DMS114 treated with DMSO at 0.1 percent for 48 hours (cell line): ENCODE data around the gene PCBP2.

Source experiments
- DNase-seq: peaks from one replicate; lab custom pipeline; 2025; ENCODE audit not compliant: unreplicated experiment; lab: John Stamatoyannopoulos, UW

Gene PCBP2

DNA sequence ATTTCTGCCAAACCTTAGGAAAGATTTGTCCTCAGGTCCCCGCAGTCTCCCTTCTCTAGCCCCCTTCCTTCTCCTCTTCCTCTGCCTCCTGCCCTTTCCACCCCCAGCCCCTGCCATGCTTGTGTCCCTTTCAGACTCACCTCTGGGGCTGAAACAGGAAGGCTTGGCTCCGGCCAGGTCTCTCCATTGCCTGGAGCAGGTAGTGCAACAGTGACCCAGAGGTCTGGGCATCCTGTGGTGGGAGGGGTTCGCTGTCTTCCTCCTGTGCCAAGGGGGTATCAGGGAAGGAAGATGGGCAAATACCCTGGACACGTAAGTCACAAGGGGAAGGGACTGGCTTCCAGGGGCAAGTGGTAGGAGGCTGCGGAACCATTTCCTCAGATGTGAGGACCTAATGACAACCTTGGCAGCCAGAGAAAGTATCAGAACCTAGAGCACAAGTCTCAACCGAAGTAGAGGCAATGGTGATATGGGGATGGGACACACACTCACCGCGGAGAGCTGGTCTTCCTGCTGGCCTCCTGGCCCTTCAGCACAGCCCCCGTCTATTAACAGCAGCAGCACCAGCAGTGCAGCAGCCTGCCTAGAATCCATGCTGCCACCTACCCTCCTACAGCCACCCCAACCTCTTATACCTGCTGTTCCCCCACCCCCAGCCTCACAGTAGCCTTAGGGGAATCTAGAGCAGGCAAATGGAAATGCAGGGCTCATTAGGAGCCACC, 55.1 kb downstream of the PCBP2 start, which contains the start of gene NPFF:
TSS of gene NPFF (minus strand) at position 604 of the 722 bp plus-strand sequence. CDS start at position 594, 10 bp downstream.
- DNase-seq: no peak

DNA sequence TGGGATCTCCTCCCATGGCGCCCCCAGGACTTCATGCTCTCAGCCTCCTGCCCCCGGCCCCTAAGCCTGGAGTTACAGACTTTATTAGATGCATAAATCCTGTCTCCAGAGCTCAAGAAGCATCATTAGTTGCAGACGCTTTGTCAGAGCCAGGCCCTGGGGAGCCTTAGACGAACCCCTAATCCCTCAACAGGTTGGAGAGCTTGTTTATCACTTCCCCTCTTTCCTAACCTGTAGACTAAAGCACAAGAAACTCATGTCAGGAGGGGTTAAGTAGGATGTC, 55.6 kb downstream of the PCBP2 start:
- DNase-seq: no peak

DNA sequence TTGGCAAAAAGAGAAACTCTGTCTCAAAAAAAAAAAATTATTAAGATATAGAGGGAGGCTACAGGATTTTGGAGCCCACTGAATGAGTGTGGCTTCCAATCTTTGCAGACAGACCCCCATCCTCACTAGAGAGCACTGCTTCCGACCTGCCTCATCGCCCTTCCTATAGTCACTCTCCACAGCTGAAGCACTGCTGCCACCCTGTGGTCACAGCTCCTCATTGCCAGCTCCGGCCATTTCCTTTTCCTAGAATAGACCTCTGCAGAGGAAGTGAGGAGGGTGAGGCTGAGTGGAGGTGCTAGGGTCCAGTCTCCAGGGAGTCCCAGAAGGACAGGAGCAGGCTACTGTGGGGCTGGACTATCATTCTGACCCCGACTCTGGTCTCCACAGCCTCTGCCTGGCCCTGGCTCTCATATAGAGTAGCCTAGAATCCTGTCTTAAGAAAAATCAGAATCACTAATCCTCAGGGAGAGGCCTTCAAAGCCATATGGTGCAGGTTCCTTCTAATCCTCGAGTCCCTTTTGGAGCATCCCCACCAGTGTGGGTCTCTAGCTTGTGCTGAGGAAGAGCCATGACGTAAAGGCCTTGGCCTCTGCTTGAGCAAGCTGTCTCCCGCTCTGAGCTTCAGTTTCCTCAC, 56.8 kb downstream of the PCBP2 start:
- peak; percentile 86 for DNase-seq

DNA sequence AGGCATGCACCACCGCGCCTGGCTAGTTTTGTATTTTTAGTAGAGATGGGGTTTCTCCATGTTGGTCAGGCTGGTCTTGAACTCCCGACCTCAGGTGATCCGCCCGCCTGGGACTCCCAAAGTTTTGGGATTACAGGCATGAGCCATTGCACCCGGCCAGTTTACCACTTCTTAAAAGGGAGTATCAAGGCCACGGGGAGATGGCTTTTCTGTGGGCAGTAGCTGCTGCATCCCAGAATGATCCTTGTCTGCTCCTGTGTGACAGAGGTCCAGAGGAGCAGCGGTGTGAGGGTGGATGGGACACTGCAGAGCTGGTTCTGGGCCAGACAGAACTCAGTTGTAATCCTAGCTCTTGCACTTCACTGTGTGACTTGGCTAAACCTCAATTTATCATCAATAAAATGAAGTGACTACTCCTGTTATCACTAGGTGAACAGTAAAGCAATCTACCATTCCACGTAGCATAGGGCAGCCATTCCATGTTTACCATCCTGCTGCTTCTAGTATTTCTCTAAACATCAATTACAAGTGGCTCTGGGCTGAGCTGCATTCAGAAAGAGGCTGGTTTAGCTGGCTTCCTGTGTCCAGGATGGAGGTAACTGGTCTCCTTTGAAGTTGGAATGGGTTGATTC, 58.4 kb downstream of the PCBP2 start:
- no peak for DNase-seq

DNA sequence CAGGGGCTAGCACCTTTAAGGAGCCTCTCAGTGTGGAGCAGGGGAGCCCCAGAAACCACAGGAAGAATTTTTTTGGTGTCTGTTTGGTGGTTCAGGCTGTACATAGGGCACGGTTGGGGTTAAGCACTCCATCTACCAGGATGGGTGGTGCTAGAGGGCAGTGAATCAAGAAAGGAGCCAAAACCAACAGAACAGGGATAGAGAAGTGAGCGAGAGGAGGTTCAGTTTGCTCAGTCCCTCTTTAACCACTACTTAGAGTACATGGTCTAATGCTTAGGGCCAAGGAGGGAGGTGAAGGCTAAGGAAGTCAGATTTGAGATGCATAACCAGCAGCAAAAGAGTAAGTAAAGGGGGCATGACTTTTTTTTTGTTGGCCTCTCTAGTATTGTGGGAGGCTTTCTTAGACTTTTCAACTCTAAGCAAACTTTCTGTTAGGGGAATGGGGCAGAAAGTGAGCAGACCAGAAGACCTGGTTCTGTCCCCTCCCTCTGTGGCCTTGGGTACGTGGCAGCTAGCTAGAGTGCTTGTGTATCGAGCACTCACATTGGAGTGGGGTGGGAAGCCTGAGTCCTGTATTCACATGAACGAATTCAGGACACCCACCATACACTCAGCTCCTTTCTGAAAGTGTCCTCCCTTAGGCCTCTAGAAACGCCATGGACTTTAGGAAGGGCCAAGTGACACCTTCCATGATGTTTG, 62.0 kb downstream of the PCBP2 start:
- DNase-seq: no peak

DNA sequence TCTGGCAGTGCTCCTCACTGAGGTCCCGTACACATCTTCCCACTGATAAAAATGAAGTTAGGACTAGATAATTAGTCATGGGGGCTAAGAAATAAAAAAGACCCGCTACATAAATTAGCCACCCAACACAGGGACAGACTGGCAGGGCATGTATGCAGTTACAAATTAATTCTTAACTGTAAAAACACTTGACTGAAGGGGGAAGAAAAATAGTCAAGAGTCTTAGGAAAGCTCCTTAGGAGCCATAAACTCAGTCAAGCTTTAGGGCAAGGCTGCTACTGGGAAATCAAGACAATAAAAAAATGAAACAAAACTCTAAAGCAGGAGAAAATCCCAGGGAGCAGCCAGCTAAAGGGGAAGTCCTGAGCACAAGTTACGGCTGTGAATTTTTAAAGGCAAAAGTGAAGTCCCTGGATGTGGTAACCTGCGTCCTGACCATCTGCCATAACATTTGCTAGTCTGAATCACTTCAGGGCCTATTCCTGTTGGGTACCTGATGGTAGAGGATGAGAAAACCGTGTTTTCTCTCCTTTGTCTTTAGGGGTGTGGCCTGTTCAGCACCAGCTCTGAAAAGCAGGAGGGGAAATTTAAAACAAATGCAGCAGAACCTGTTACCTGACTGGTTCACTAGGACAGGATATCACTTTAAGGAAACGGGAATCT, 62.9 kb downstream of the PCBP2 start:
- no peak for DNase-seq

DNA sequence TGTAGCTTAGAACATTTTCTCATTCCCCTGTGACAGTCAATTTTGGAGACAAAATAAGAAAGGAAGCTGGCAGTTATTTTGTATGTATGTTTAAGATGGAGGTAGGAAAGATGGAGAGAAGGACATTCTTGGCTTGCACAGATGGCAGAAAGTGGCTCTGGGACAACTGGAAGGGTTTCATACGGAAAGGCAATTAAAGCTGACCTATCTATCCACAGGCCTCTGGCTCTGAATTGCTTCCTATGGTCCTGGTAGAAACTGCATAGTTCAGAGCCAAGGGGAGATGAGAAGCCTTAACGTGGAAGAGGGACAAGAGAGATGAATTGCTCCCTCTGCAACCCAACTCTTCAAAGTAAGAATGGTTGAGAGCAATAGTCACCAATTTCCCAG, 63.4 kb downstream of the PCBP2 start:
- no peak for DNase-seq

DNA sequence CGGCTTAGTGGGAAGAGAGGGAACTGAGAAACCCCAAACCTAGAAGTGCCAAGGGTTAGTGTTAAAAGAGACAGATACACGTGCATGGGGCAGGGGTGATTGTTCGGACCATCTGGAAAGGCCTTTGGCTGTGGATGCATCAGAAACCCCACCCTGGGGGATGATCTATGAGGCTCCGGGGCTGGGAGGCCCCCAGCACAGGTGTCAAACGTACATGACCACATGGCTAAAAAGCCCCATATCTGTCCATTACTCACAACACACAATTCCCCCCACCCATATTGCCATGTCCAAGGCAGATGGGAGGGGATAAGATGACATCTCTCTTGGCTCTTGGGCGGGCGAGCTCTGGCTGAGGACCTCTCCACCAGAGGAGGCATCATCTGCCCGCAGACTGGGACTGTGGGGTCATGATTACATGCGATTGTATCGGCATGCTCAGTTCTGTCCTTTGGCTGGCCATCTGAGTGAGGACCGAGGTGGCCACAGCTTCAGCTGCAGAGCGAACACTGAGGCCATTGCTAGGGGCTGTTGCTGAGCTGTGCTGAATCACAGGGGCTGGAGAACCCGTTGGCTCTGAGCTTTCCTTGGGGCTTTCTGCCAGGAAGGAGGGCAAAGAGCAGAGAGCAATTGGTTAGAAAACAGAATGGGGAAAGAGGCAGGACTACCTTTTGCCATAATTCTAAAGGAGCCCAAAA, 65.0 kb downstream of the PCBP2 start:
- DNase-seq: no peak

DNA sequence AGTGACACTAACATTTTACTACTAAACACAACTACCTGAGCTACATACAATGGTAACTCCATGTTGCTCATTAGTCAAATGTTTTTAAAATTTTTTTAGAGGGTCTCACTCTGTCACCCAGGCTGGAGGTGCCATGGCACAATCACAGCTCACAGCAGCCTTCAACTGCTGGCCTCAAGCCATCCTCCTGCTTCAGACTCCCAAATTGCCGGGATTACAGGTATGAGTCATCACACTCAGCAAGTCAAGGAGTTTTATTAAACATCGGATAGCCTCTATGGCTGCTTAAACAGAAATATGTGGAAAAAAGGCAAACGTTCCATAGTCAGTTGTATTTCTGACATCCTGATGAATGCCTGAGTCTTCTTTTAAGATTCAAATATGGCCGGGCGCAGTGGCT, 66.5 kb downstream of the PCBP2 start:
- DNase-seq: no peak

DNA sequence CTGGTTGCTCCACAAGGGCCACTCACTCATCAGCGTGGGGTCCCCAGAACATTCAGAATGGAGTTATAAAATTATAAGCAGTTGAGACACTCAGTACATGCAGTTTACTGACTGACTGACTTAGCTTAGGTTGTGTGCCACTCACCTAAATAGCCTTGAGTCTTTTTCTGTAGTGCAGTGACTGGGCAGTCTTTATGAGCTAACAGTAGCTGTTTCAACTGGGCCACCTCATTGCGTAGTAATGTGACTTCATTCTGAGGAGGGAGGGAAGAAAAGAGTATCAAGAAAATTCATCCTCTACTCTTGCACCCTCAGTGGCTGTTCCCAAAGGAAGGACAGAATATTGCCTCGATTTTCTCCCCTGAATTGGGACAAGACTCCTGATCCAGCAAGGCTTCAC, 71.2 kb downstream of the PCBP2 start:
- no peak for DNase-seq

DNA sequence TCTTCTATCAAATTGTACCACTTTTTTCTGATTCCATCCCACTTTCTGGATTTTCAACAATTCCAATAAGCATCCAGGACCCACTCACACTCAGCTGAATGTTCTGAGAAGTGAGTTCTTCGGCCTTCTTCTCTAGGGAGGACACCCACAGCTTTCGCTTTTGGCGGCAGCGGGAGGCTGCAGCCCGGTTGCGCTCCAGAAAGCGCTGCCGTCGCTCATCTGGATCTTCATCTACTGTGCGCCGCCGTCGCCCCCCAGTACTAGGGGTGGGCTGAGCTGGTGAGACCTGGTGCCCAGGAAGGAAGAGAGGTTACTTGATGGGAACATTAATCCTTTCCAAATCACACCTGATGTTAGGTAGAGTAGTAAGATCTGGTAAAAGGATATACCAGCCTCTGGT, 72.6 kb downstream of the PCBP2 start:
- DNase-seq: no peak

DNA sequence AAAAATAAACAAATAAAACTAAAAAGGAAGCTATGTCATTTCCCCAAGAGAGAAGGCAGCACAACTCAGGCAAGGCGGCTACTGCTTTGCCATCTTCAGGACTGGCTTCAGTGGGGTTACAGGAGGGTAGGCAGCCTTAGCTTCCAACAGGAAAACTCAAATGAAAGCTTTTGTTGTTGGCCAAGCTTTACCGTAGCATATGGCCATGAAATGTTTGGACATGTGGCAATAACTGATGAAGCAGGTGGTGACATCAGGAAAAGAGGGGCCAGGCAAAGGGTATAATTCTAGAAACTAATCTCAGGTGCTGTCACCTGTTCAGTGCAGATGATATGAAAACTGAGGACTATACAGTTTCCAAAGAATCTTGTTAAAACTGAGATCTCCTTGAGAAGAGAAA, 78.2 kb downstream of the PCBP2 start:
- no peak for DNase-seq
